ENCODE results near the gene NAGPA.

- no peak for TF ChIP-seq CTCF (IDR thresholded peaks at IDR 0.05)
- TF ChIP-seq POLR2A (IDR thresholded peaks at IDR 0.05): no peak
- no peak for TF ChIP-seq POLR2AphosphoS5 (IDR thresholded peaks at IDR 0.05)
- no peak for TF ChIP-seq EP300 (IDR thresholded peaks at IDR 0.05; ENCODE audit: low read depth)
These were observed 22.1 kb downstream of the NAGPA start for GRCh38 chr16:5011637-5012036.
